Lower lobe of right lung (tissue), 2 donors: Measurements from ENCODE around the gene CPNE5. TPM values are rescaled to one million over a fixed set of nuclear protein-coding genes. Genes with fewer than 3 reads are reported as not detected.

Experiments used
- ATAC-seq, 2 donors: fragments of 200-7000 bp; cut with Tn5 transposase; one replicate each; pipeline ENCODE4 v1.9.1; 2020 to 2022; ENCODE audit warnings: mild to moderate bottlenecking in 2 of 2, moderate library complexity in 2 of 2
- DNase-seq: peaks from one replicate; pipeline ENCODE4 v3.0.0-alpha.2; 2020
- H3K27ac ChIP-seq: fragments of 200-600 bp; one replicate; pipeline ENCODE4 v1.8.0; 2022
- H3K27me3 ChIP-seq: fragments of 200-600 bp; one replicate; pipeline ENCODE4 v1.8.0; 2022; ENCODE audit warnings: low read depth
- H3K36me3 ChIP-seq: fragments of 200-600 bp; one replicate; pipeline ENCODE4 v1.8.0; 2022; ENCODE audit warnings: mild to moderate bottlenecking
- H3K4me1 ChIP-seq: fragments of 200-600 bp; one replicate; pipeline ENCODE4 v1.8.0; 2022
- H3K4me3 ChIP-seq: fragments of 200-600 bp; one replicate; pipeline ENCODE4 v1.8.0; 2022; ENCODE audit warnings: mild to moderate bottlenecking
- H3K9me3 ChIP-seq: fragments of 200-600 bp; one replicate; pipeline ENCODE4 v1.8.0; 2022
- intact Hi-C: fragments of 100-400 bp; cut with DNase I; formaldehyde crosslinking; loops from one replicate; pipeline ENCODE4 v1.11.0; 2022
- total RNA-seq: library from RNA; stranded (reverse); fragmentation: NEBNext Ultra II Directional; extraction: Animal tissue kit (Norgen Biotek cat#: 25700); gene quantifications from one replicate; pipeline ENCODE4 v1.2.1, GENCODE V29; 2021
- TF ChIP-seq, protein P1 (sequence below): fragments of 200-600 bp; IDR thresholded peaks from one replicate; pipeline ENCODE4 v1.8.0; 2022; ENCODE audit warnings: antibody characterized with exemption, mild to moderate bottlenecking
- donor health status: DM: no; HTN: yes; CAD: no; lungs with severe emphysema.

CPNE5 gene
- total RNA-seq, 1 donor from 2014 or later: 2.4 TPM

DNA sequence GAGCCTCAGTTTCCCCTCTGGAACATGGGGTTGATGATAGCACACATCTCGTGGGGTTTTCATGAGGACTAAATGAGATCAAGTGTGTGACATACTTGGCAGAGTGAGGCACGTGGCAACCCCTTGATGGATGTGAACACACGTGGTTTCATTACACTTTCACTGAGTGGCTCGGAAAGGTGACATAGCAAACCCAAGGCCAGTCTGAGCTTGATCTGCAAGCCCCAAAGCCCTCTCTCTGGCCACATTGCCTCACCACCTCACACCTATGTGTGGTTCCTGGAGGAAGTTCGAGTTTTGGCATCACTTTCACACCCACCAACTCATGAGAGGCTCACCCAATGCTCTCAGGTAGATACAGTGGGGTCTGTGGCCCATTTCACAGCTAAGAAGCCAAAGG lies 60.0 kb downstream of the CPNE5 start:
- Histone ChIP-seq H3K27me3 (no peaks in the 10 kb centered on the region), H3K36me3 (no peaks in the 10 kb centered on the region), H3K4me3 (no peak overlapping the region), H3K4me1 (peaks cover 18% of the 10 kb centered on the region), H3K9me3 (no peaks in the 10 kb centered on the region), H3K27ac (no peak overlapping the region)
- intact Hi-C loops: no loop called here
- TF ChIP-seq, protein P1, sequence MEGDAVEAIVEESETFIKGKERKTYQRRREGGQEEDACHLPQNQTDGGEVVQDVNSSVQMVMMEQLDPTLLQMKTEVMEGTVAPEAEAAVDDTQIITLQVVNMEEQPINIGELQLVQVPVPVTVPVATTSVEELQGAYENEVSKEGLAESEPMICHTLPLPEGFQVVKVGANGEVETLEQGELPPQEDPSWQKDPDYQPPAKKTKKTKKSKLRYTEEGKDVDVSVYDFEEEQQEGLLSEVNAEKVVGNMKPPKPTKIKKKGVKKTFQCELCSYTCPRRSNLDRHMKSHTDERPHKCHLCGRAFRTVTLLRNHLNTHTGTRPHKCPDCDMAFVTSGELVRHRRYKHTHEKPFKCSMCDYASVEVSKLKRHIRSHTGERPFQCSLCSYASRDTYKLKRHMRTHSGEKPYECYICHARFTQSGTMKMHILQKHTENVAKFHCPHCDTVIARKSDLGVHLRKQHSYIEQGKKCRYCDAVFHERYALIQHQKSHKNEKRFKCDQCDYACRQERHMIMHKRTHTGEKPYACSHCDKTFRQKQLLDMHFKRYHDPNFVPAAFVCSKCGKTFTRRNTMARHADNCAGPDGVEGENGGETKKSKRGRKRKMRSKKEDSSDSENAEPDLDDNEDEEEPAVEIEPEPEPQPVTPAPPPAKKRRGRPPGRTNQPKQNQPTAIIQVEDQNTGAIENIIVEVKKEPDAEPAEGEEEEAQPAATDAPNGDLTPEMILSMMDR: no peak
- ATAC-seq (no peak), DNase-seq (no peak)

DNA sequence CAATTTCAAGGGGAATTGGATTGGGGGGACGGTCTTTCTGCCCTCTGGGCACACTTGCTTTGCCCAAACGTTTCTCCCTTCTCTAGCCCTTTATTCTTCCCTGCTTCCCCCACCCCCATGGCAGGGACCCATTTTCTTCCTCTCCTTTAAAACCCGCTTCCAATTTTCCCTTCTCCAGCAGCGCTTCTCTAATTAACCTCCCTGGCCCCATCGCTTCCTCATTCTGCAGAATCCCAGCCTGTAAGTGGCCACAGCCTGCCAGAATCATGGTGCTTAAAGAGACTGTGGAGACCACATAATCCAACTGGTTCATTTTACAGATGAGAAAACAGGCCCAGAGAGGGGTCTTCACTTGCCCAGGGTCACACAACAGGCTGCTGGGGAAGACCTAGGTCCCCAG lies 61.4 kb downstream of the CPNE5 start:
- Histone ChIP-seq H3K27me3 (no peaks in the 10 kb centered on the region), H3K27ac (no peak overlapping the region), H3K4me3 (no peak overlapping the region), H3K36me3 (no peaks in the 10 kb centered on the region), H3K9me3 (no peaks in the 10 kb centered on the region), H3K4me1 (peaks cover 18% of the 10 kb centered on the region)
- no peak for DNase-seq
- intact Hi-C loops: no loop called here
- TF ChIP-seq, protein P1: no peak
- no peak for ATAC-seq

DNA sequence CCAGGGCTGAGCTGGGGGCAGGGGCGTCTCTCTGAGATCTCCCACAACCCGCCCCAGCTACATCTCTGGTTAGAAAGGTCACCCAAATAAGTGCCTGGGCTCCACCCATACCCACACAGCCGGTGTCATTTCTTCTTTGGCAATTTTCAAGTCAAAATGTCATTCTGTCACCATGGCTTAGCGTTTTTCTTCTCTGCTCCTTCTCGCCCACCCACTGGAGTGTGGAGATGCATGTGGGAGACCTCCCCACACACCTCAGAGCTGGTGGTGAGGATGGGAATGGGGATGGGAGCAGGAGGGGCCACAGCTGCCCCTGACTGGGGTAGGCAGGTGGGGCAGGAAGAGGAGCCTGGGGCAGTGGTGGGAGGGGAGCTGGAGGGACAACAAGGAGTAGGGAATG lies 63.1 kb downstream of the CPNE5 start:
- DNase-seq: no peak
- Histone ChIP-seq H3K27ac (no peak overlapping the region), H3K9me3 (no peaks in the 10 kb centered on the region), H3K4me1 (peaks cover 9% of the 10 kb centered on the region), H3K27me3 (no peaks in the 10 kb centered on the region), H3K4me3 (no peak overlapping the region), H3K36me3 (no peaks in the 10 kb centered on the region)
- ATAC-seq: no peak
- TF ChIP-seq, protein P1: no peak
- intact Hi-C loops: no loop called here

DNA sequence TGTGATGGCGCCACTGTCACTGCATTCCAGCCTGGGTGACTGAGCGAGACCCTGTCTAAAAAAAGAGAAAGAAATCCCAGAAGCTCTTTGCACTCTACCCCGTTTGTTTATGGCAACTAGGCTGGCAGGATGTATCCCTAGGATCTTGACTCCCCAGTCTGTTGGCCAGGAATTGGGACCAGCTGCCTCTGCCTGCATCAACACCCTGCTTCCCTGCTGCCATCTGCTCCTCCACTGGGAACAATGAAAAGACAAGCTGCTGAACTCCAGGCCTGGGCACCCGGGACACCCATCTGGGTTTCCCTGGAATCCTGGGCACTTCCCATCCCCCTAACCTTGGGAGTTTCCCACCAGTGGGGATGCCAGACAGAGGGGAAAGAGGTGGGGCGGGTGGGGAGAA lies 64.9 kb downstream of the CPNE5 start:
- no peaks in the 10 kb centered on the region for H3K27me3 ChIP-seq
- no peak for ATAC-seq
- no peak for DNase-seq
- H3K27ac ChIP-seq: no peak overlapping the region
- H3K4me3 ChIP-seq: no peak overlapping the region
- H3K9me3 ChIP-seq: no peaks in the 10 kb centered on the region
- intact Hi-C loops: no loop called here
- peaks cover 10% of the 10 kb centered on the region for H3K4me1 ChIP-seq
- no peaks in the 10 kb centered on the region for H3K36me3 ChIP-seq
- TF ChIP-seq, protein P1: no peak

DNA sequence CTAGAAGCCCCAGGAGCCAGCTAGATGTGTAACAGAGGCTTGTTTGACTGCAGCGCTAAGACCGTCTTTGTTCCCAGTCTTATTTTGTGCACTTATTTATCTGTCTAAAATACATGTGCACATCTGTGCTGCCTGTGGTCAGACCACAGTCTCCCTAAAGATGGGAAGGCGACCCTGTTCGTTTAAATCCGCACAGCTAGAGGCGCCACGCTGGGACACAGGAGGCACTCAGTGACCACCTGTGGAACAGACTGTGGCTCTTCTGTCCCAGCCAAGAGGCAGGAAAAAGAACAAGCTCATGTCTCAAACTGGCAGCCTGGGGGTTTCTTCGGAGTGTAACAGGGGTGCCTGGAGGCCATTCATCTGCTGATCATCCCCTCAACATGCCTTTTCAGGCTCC lies 66.8 kb downstream of the CPNE5 start:
- Histone ChIP-seq H3K4me1 (peaks cover 19% of the 10 kb centered on the region), H3K9me3 (no peaks in the 10 kb centered on the region), H3K4me3 (no peak overlapping the region), H3K27ac (no peak overlapping the region), H3K27me3 (no peaks in the 10 kb centered on the region), H3K36me3 (no peaks in the 10 kb centered on the region)
- intact Hi-C loops: no loop called here
- no peak for ATAC-seq
- TF ChIP-seq, protein P1: no peak
- no peak for DNase-seq

DNA sequence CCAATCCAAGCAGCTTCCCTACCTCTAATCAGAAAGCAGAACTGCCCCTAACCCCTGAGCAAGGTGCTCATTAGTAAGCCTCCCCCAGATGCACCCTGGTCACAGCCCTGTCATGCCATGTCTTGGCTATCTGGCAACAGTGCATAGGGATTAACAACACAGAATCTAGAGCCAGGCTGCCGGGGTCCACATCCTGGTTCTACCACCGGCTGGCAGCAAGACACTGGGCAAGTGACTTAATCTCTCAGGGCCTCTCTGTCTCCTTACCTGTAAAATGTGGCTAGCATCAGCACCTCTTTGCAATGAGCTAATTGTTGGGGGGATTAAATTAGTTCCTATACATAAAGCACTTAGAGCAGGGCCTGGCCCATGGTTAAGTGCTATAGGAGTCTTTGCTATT lies 68.1 kb downstream of the CPNE5 start:
- no peaks in the 10 kb centered on the region for H3K36me3 ChIP-seq
- ATAC-seq (no peak), DNase-seq (no peak)
- H3K27me3 ChIP-seq: no peaks in the 10 kb centered on the region
- no peaks in the 10 kb centered on the region for H3K9me3 ChIP-seq
- H3K4me1 ChIP-seq: peaks cover 23% of the 10 kb centered on the region
- H3K27ac ChIP-seq: no peak overlapping the region
- TF ChIP-seq, protein P1: no peak
- H3K4me3 ChIP-seq: no peak overlapping the region
- intact Hi-C loops: no loop called here
